WI38 (cell line): Measurements from ENCODE around the gene DHX9.
A peak's percentile ranks its signal among the peaks of the same experiment; 100 is the strongest.

Source experiments
- H3K4me3 ChIP-seq: 2 replicates; pipeline ENCODE4 v1.5.1; 2011; ENCODE audit warnings: low read depth, mild to moderate bottlenecking, control low read depth, low read length
- TF ChIP-seq, protein P1 (sequence below): IDR thresholded peaks from 2 replicates; pipeline ENCODE4 v1.5.1; 2012; ENCODE audit warnings: low read depth, mild to moderate bottlenecking, control low read depth, low read length

Gene DHX9

DNA sequence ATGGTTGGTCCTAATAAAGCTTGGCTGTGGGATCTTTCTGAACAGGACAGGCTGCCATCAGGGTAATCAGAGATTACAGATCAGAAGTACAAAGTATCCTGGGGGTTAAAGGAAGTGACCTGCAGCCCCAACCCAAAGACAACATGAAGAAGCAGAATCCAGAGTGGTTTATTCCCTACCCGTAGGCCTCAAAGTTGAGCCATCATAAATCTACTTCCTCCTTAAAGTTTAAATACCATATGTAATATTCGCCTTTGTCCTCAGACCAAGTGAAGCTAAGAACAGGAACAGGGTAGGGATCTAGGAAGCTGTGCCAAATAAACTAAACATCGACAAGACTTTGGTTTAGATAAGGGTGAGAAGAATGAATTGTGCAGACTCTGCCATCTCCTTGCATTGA lies 15.9 kb upstream of the DHX9 start:
- TF ChIP-seq, protein P1, sequence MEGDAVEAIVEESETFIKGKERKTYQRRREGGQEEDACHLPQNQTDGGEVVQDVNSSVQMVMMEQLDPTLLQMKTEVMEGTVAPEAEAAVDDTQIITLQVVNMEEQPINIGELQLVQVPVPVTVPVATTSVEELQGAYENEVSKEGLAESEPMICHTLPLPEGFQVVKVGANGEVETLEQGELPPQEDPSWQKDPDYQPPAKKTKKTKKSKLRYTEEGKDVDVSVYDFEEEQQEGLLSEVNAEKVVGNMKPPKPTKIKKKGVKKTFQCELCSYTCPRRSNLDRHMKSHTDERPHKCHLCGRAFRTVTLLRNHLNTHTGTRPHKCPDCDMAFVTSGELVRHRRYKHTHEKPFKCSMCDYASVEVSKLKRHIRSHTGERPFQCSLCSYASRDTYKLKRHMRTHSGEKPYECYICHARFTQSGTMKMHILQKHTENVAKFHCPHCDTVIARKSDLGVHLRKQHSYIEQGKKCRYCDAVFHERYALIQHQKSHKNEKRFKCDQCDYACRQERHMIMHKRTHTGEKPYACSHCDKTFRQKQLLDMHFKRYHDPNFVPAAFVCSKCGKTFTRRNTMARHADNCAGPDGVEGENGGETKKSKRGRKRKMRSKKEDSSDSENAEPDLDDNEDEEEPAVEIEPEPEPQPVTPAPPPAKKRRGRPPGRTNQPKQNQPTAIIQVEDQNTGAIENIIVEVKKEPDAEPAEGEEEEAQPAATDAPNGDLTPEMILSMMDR = no peak

DNA sequence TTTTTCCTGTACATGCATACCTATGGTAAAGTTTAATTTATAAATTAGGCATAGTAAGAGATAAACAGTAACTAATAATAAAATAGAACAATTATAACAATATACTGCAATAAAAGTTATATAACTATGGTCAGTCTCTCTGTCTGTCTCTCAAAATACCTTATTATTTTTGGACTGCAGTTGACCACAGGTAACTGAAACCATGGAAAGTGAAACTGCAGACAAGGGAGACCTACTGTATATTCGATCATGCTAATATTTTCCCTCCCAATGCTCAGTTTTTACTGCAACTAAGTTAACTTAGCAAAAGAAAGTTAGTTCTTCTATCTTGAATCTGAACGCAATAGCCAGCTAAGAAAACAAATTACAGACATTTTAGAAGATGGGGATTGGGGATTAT lies 12.3 kb upstream of the DHX9 start:
- TF ChIP-seq, protein P1 = no peak
- H3K4me3 ChIP-seq = no peak overlapping the region

More for the DNA sequence above, 15.9 kb upstream of the DHX9 start:
- no peak overlapping the region for H3K4me3 ChIP-seq

DNA sequence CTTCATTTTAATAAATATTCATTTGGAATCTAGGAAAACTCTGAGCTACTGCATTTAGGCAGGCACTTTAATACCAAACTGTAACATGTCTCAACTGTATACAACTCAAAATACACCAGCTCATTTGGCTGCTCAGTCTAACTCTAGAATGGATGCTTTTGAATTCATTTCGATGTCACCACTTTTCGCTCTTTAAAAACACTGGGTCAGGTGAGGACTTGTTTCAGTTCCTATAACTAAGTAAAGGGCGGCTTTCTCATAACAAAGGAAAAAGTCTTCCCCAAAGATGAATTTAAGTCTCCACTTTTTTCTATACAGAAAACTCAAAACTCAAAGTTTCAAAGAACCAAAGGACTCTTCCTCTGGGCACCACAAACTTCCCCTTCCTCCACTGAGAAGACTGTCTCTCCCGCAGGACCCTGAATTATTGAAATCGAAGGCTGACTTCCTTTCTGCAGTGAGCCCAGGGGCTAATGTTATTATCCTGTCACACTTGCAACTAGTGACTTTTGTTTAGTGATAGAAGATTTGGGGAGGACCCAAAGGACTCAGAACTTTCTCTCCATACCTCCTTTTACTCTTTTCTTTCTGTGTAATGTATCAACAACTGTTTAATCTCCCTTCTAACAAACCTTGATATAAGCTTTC lies 9.7 kb upstream of the DHX9 start:
- H3K4me3 ChIP-seq = no peak overlapping the region
- TF ChIP-seq, protein P1 = no peak

DNA sequence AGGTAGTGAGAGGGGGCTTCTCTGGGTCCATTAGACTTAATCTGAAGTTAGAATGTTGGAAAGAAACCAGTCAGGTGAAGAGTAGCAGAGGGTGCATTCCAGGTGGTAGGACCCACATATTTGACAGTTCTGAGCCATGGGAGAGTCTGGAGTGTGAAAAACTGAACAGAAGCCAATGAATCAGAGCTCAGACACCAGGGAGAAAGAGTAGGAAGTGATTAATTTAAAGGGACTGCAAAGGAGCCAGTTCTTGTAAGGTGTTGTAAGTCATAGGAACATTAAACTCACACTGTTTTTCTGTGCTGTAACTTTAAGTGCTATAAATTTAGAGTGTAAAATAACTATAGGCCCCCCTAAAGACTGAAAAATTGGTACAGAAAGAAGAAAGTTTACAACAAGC lies 5.9 kb upstream of the DHX9 start:
- TF ChIP-seq, protein P1 = no peak
- no peak overlapping the region for H3K4me3 ChIP-seq

DNA sequence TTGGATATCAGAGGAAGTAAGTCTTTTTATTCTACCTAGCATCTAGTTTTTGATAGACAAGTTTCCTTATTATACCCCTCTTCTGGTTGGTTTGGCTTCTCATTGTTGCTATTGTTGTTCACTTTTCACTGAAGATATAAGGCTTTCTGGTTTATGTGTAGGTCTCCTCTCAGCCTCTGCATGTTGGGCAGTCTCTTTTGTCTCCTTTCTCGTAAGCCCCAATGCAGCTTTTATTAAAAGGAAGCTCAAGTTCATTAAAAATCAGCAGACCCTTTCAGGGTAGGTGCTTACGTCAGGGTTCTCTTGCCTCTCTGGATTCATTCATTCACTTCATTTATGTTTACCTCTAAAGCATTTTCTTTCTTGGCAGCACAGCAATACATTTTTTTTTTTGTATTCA lies 4.8 kb upstream of the DHX9 start:
- H3K4me3 ChIP-seq = no peak overlapping the region
- TF ChIP-seq, protein P1 = no peak

DNA sequence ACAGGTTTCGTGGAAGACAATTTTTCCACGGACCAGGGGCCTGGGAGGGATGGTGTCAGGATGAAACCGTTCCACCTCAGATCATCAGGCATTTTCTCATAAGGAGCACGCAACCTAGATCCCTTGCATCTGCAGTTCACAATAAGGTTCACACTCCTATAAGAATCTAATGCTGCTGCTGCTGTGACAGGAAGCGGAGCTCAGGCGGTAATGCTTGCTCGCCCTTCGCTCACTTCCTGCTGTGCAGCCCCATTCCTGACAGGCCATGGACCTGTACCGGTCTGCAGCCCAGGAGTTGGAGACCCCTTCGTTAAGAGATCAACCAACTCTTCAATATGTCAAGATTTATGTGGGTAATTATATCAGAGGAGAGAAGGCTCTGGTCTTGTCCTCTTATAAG lies 3.3 kb upstream of the DHX9 start:
- no peak overlapping the region for H3K4me3 ChIP-seq
- TF ChIP-seq, protein P1 = no peak

DNA sequence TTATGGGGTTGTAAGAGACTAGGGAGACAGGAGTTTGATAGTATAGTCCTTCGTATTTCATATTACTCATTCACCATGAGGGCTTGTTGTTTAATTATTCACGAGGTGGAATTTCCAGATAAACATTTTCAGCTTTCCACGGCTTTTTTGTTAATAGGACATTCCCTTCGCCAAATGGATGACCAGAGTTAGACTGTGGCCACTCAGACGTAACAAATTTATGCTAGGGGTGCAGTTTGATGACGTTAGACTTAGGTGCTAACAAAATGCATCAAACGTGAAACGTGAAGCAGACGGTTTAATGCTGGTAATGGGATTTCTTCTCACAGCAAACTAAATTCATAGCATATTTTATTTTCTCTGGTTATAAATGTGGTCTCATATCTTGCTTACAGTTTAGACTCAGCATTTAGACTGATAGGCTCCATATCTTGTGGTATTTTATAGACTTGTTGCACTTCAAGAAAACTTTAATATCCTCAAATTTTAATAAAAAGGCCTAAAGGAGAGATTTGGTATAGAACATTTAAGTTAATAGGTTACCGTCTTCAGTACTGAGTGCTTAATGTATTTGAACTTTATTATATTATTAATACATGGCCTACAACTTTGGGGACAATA lies 2.3 kb downstream of the DHX9 start:
- peak overlapping the region; percentile 1; the same call in 1 of the 2 replicates for H3K4me3 ChIP-seq
- TF ChIP-seq, protein P1 = no peak
